C4-2B (cell line): ENCODE measurements around the gene DIS3L.
"Not testable (repeated sequence)": the region's sequence is repeated elsewhere in the genome, so short reads cannot be mapped to it uniquely, and the experiment has no call there.

Experiments
- H3K27ac ChIP-seq: fragments of 450-650 bp; 2 replicates; pipeline ENCODE4 v1.5.1; 2017
- ZFX ChIP-seq: fragments of 450-650 bp; IDR thresholded peaks from 2 replicates; pipeline ENCODE4 v1.6.1; 2017
- TF ChIP-seq, protein P1 (sequence below): fragments of 450-650 bp; conservative IDR thresholded peaks from 2 replicates; pipeline ENCODE4 v1.5.1; 2017; ENCODE audit warnings: mild to moderate bottlenecking

DIS3L gene

DNA sequence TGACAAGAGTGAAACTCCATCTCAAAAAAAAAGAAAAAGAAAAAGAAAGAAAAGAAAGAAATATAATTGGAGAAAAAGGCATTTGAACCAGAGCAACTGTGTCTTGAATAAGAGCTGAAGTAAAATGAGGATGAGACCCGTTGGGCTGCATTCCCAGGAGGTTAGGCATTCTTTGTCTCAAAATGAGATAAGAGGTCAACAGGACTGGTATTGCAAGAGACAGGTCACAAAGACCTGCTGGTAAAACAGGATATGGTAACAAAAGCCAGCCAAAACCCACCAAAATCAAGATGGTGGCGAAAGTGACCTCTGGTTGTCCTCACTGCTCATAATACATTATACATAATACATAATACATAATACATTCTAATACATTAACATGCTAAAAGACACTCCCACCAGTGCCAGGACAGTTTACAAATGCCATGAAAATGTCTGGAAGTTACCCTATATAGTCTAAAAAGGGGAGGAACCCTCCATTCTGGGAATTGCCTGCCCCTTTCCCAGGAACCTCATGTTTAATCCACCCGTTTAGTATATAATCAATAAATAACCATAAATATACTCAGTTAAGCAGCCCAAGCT is 71.7 kb downstream of the DIS3L start:
- H3K27ac ChIP-seq = no peak overlapping the region
- no peak for TF ChIP-seq ZFX
- TF ChIP-seq, protein P1, sequence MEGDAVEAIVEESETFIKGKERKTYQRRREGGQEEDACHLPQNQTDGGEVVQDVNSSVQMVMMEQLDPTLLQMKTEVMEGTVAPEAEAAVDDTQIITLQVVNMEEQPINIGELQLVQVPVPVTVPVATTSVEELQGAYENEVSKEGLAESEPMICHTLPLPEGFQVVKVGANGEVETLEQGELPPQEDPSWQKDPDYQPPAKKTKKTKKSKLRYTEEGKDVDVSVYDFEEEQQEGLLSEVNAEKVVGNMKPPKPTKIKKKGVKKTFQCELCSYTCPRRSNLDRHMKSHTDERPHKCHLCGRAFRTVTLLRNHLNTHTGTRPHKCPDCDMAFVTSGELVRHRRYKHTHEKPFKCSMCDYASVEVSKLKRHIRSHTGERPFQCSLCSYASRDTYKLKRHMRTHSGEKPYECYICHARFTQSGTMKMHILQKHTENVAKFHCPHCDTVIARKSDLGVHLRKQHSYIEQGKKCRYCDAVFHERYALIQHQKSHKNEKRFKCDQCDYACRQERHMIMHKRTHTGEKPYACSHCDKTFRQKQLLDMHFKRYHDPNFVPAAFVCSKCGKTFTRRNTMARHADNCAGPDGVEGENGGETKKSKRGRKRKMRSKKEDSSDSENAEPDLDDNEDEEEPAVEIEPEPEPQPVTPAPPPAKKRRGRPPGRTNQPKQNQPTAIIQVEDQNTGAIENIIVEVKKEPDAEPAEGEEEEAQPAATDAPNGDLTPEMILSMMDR = no peak

GRCh38 chr15:66369773-66370651 is 76.6 kb downstream of the DIS3L start:
- TF ChIP-seq ZFX = no peak
- TF ChIP-seq, protein P1 = no peak
- H3K27ac ChIP-seq = no peak overlapping the region

GRCh38 chr15:66374179-66374578 is 80.8 kb downstream of the DIS3L start:
- no peak overlapping the region for H3K27ac ChIP-seq
- no peak for TF ChIP-seq ZFX
- TF ChIP-seq, protein P1 = no peak

GRCh38 chr15:66378814-66379430 is 85.6 kb downstream of the DIS3L start:
- no peak overlapping the region for H3K27ac ChIP-seq
- TF ChIP-seq, protein P1 = no peak
- no peak for TF ChIP-seq ZFX

DNA sequence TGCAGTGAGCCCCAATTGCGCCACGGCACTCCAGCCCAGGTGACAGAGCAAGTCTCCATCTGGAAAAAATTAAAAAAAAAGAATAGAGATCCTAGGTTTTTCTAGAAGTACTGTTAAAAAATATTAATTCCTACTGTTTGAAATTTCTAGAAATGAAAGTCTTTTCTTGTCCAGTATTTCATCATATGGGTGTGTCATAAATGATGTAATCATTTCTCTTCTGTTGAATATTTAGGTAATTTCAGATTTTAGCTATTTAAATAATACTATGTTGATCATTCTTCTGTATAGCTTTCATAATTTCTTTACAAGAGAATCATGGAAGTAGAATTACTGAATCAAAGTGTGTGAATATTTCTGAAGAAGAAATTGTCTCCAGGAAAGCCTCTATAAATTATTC is 88.0 kb downstream of the DIS3L start:
- H3K27ac ChIP-seq = not testable (repeated sequence)
